B cell (primary cell): ENCODE data around the gene DTX3. TPM values are rescaled to one million over a fixed set of nuclear protein-coding genes. Genes with fewer than 3 reads are reported as not detected.

Source experiments
- ATAC-seq: fragments of 200-7000 bp; cut with Tn5 transposase; one replicate; pipeline ENCODE4 v1.10.0; 2021; ENCODE audit warnings: low read depth, mild to moderate bottlenecking, moderate number of reproducible peaks, moderate library complexity
- CTCF ChIA-PET: fragments of 350-600 bp; sonication (Branson Sonifier 250); formaldehyde crosslinking; loops from one replicate; lab custom pipeline; 2021; ENCODE audit warnings: antibody characterized with exemption, inconsistent platforms; lab: Charles Lee
- POLR2A ChIA-PET: fragments of 350-600 bp; sonication (Branson Sonifier 250); formaldehyde crosslinking; loops from one replicate; lab custom pipeline; 2021; ENCODE audit warnings: antibody characterized with exemption; lab: Charles Lee
- DNase-seq: peaks from one replicate; pipeline ENCODE4 v3.0.0; 2013
- H2AFZ ChIP-seq: 2 replicates; pipeline ENCODE4 v1.6.1; 2012; ENCODE audit warnings: mild to moderate bottlenecking, low read depth, low read length; ENCODE audit not compliant: insufficient read depth, poor library complexity, severe bottlenecking
- H3K27ac ChIP-seq, 2 donors: 1 replicate in 1 of 2; 2 replicates in 1 of 2; pipeline ENCODE4 v1.5.1; 2012 to 2013; ENCODE audit warnings: low read length in 2 of 2, mild to moderate bottlenecking in 2 of 2, moderate library complexity in 1 of 2
- H3K27me3 ChIP-seq, 4 experiments: fragments of 200-600 bp in 1 of 4; sonication (generic) in 1 of 4; replicated peaks in 1 of 4; 1 replicate in 2 of 4; 2 replicates in 2 of 4; pipeline versions ENCODE4 v1.6.1 to v1.7.0; 2013 to 2016; ENCODE audit warnings: low read length in 3 of 4, mild to moderate bottlenecking in 2 of 4, mixed read lengths in 1 of 4, moderate library complexity in 1 of 4; ENCODE audit not compliant: insufficient read depth in 4 of 4, control insufficient read depth in 3 of 4; ENCODE audit errors: control extremely low read depth in 1 of 4
- H3K36me3 ChIP-seq, 2 experiments: replicated peaks in 1 of 2; 1 replicate in 1 of 2; 2 replicates in 1 of 2; pipeline versions ENCODE4 v1.6.1 to v1.7.1; 2013; ENCODE audit warnings: low read length in 1 of 2; ENCODE audit not compliant: insufficient read depth in 2 of 2, control insufficient read depth in 1 of 2; ENCODE audit errors: control extremely low read depth in 1 of 2, extremely low read depth in 1 of 2
- H3K4me1 ChIP-seq, 2 donors: fragments of 200-600 bp in 1 of 2; sonication (generic) in 1 of 2; 1 replicate in 1 of 2; 2 replicates in 1 of 2; pipeline versions ENCODE4 v1.5.1 to v1.6.1; 2013 to 2017; ENCODE audit warnings: low read length in 2 of 2; ENCODE audit not compliant: control insufficient read depth in 2 of 2, insufficient read depth in 2 of 2
- H3K4me2 ChIP-seq: replicated peaks from 2 replicates; pipeline ENCODE3; 2012; ENCODE audit warnings: mild to moderate bottlenecking, low read depth, low read length; ENCODE audit not compliant: poor library complexity, severe bottlenecking
- H3K4me3 ChIP-seq, 5 experiments: fragments of 200-600 bp in 1 of 5; sonication (generic) in 1 of 5; 1 replicate in 3 of 5; 2 replicates in 2 of 5; pipeline versions ENCODE4 v1.5.1 to v1.7.0; 2011 to 2016; ENCODE audit warnings: low read length in 4 of 5, mild to moderate bottlenecking in 4 of 5, low read depth in 2 of 5, control low read depth in 1 of 5, moderate library complexity in 1 of 5; ENCODE audit not compliant: insufficient read depth in 1 of 5; ENCODE audit errors: control extremely low read depth in 1 of 5, extremely low read depth in 1 of 5
- H3K79me2 ChIP-seq: fragments of 200-600 bp; sonication (generic); one replicate; pipeline ENCODE4 v1.6.0; 2016; ENCODE audit warnings: low read length; ENCODE audit not compliant: control insufficient read depth, insufficient read depth
- H3K9ac ChIP-seq: fragments of 200-600 bp; sonication (generic); 2 replicates; pipeline ENCODE4 v1.6.1; 2017; ENCODE audit warnings: mild to moderate bottlenecking, low read length, moderate library complexity
- H3K9me3 ChIP-seq, 3 donors: one replicate each; pipeline versions ENCODE4 v1.6.1 to v1.7.1; 2013; ENCODE audit warnings: low read length in 2 of 3; ENCODE audit not compliant: control insufficient read depth in 2 of 3, insufficient read depth in 1 of 3; ENCODE audit errors: control extremely low read depth in 1 of 3
- H4K20me1 ChIP-seq: 2 replicates; pipeline ENCODE4 v1.6.0; 2012; ENCODE audit warnings: mild to moderate bottlenecking, low read length; ENCODE audit not compliant: insufficient read depth, control insufficient read depth, poor library complexity, severe bottlenecking
- H3K27ac Mint-ChIP-seq: one replicate; pipeline ENCODE4 v1.8.0; 2021; ENCODE audit warnings: mixed read lengths
- H3K27me3 Mint-ChIP-seq: one replicate; pipeline ENCODE4 v1.8.0; 2021; ENCODE audit warnings: mixed read lengths
- H3K4me1 Mint-ChIP-seq: one replicate; pipeline ENCODE4 v1.8.0; 2021; ENCODE audit warnings: mixed read lengths
- H3K4me3 Mint-ChIP-seq: one replicate; pipeline ENCODE4 v1.8.0; 2021; ENCODE audit warnings: mixed read lengths
- H3K9me3 Mint-ChIP-seq: one replicate; pipeline ENCODE4 v1.8.0; 2022; ENCODE audit warnings: mixed read lengths; ENCODE audit not compliant: insufficient read depth
- EZH2 ChIP-seq: IDR thresholded peaks from 2 replicates; pipeline ENCODE4 v1.6.1; 2012; ENCODE audit warnings: borderline replicate concordance, low read depth, mild to moderate bottlenecking, moderate library complexity, low read length; ENCODE audit not compliant: insufficient read depth, poor library complexity, severe bottlenecking
- WGBS: methylation state at CpG from one replicate; pipeline ENCODE4 v1.1.5; 2013; ENCODE audit warnings: missing lambda C conversion rate; ENCODE audit not compliant: insufficient coverage; 5-methylcytosine and 5-hydroxymethylcytosine counted together
- intact Hi-C: fragments of 100-400 bp; cut with micrococcal nuclease; formaldehyde crosslinking; loops from one replicate; pipeline ENCODE4 v1.10.0; 2022
- polyA plus RNA-seq: library from polyadenylated mRNA; depleted of rRNA; stranded (reverse); fragments of >200 nt; gene quantifications from 2 replicates; pipeline ENCODE4 v1.2.3, GENCODE V29; 2012
- total RNA-seq, 2 donors: library from RNA; stranded (reverse); fragments of 120-200 nt in 1 of 2; gene quantifications; 1 replicate in 1 of 2; 2 replicates in 1 of 2; pipeline versions ENCODE4 v1.2.3 to v1.2.4, GENCODE V29; 2013 to 2022
- TF ChIP-seq, protein P1 (sequence below): fragments of 200-600 bp; IDR thresholded peaks from one replicate; pipeline ENCODE4 v1.8.0; 2022; ENCODE audit warnings: antibody characterized with exemption, mild to moderate bottlenecking

The DTX3 gene
- total and polyA plus RNA-seq, 2 donors (not counting 1 experiment from before 2014, with no cell fraction given), result 3.5 to 7.3 TPM

DNA sequence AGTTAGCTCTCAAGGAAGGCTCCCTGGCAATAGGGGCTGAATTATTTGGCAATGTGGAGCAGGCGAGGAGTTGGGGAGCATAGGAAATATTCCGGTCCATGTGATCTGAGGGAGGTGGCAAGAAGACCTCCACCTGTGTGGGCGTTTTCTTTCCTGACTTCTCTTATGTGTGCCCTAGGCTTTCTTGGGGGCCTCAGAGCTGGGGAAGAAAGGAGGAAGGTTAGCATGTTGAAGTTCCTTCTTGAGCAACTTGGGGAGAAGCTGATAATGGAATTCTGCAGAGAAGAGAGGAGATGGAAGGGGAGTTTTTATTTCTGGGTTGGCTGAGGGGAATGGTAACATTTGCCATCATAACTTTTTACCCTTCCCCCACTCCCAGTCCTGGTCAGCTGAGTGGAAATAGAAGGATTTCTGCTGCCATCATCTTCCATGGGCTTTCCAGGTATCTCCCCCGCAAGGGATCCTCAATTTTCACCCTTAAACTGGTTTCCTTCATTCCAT is 1.2 kb downstream of the DTX3 start:
- Histone ChIP-seq H3K4me1 (peaks cover 20% of the 10 kb centered on the region in 2 donors), H3K9ac (no peak overlapping the region), H3K27me3 (peaks cover 0 to 52% (median 18%) of the 10 kb centered on the region in 4 experiments), H3K79me2 (no peaks in the 10 kb centered on the region), H3K9me3 (peaks cover 0 to 14% (median 0%) of the 10 kb centered on the region in 3 donors), H3K36me3 (peaks cover 3 to 12% of the 10 kb centered on the region in 2 experiments), H4K20me1 (no peaks in the 10 kb centered on the region), H2AFZ (no peak overlapping the region), H3K4me3 (no peak overlapping the region), H3K27ac (no peak overlapping the region), H3K4me2 (no peak overlapping the region)
- intact Hi-C loops, result no loop called here
- 92% methylated on average over 3 of the region's 4 CpGs for WGBS
- peaks cover 28% of the 10 kb centered on the region for H3K4me1 Mint-ChIP-seq
- H3K27ac Mint-ChIP-seq, result no peak overlapping the region
- CTCF ChIA-PET, result interaction anchor here (0.5 to 12.6 kb wide), 3 partner anchors 14 to 65 kb away, joined by 3 to 97 read pairs (median 14); no protein-coding TSS in a partner anchor
- ATAC-seq (no peak), DNase-seq (no peak)
- H3K9me3 Mint-ChIP-seq, result no peaks in the 10 kb centered on the region
- no peak for TF ChIP-seq EZH2
- TF ChIP-seq, protein P1, sequence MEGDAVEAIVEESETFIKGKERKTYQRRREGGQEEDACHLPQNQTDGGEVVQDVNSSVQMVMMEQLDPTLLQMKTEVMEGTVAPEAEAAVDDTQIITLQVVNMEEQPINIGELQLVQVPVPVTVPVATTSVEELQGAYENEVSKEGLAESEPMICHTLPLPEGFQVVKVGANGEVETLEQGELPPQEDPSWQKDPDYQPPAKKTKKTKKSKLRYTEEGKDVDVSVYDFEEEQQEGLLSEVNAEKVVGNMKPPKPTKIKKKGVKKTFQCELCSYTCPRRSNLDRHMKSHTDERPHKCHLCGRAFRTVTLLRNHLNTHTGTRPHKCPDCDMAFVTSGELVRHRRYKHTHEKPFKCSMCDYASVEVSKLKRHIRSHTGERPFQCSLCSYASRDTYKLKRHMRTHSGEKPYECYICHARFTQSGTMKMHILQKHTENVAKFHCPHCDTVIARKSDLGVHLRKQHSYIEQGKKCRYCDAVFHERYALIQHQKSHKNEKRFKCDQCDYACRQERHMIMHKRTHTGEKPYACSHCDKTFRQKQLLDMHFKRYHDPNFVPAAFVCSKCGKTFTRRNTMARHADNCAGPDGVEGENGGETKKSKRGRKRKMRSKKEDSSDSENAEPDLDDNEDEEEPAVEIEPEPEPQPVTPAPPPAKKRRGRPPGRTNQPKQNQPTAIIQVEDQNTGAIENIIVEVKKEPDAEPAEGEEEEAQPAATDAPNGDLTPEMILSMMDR, result no peak
- POLR2A ChIA-PET, result no interaction called here
- H3K4me3 Mint-ChIP-seq, result no peak overlapping the region
- H3K27me3 Mint-ChIP-seq, result peaks cover 39% of the 10 kb centered on the region

DNA sequence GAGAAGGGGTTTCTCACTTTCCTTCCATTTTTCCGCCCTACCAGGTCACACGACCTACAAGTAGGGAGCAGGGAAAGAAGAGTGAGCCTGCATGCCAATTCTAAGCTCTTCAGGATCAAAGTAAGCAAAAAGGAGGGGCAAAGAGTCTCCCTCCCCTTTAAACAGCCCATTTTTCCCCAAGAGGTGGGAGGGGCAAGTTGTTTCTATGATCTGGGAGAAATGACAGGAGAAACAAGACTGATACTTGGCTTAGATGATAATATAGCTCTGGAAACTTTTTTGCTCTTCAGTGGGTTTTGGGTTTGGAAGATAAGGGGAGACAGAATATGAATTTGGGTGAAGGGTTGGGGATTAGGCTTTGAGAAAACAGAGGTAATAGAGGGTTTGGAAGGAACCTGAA is 1.8 kb downstream of the DTX3 start:
- ATAC-seq, result no peak
- Mint-ChIP-seq H3K27me3 (peaks cover 39% of the 10 kb centered on the region), H3K27ac (no peak overlapping the region), H3K4me1 (peaks cover 32% of the 10 kb centered on the region), H3K4me3 (no peak overlapping the region), H3K9me3 (no peaks in the 10 kb centered on the region)
- TF ChIP-seq, protein P1, result no peak
- Histone ChIP-seq H3K27me3 (peaks cover 0 to 58% (median 21%) of the 10 kb centered on the region in 4 experiments), H3K79me2 (no peaks in the 10 kb centered on the region), H3K36me3 (peaks cover 0 to 7% of the 10 kb centered on the region in 2 experiments), H2AFZ (no peak overlapping the region), H3K9ac (no peak overlapping the region), H4K20me1 (no peaks in the 10 kb centered on the region), H3K27ac (no peak overlapping the region), H3K4me3 (no peak overlapping the region), H3K9me3 (peaks cover 0 to 16% (median 0%) of the 10 kb centered on the region in 3 donors), H3K4me1 (peaks cover 25 to 26% of the 10 kb centered on the region in 2 donors), H3K4me2 (no peak overlapping the region)
- ChIA-PET POLR2A (interaction anchor here (0.6 kb wide), 1 partner anchor 226 kb away, joined by 3 read pairs; no protein-coding TSS in a partner anchor), CTCF (interaction anchor here (3.2 to 12.6 kb wide), 2 partner anchors 14 to 23 kb away, joined by 14 to 97 read pairs; no protein-coding TSS in a partner anchor)
- DNase-seq, result no peak
- no CpG with 5 or more reads among the region's 2 CpGs for WGBS
- intact Hi-C loops, result no loop called here
